NCI-H526 (cell line): ENCODE results near the gene RALBP1.
"Not testable (repeated sequence)": the region's sequence is repeated elsewhere in the genome, so short reads cannot be mapped to it uniquely, and the experiment has no call there.

Experiments used
- DNase-seq, 2 experiments: peaks; one replicate each; lab custom pipeline; 2025; lab: John Stamatoyannopoulos, UW

Gene RALBP1

GRCh38 chr18:9454061-9454703, 21.1 kb upstream of the RALBP1 start:
- no peak for DNase-seq

- no peak for DNase-seq
These were observed 19.4 kb upstream of the RALBP1 start for GRCh38 chr18:9455718-9456511.

- no peak for DNase-seq
These were observed 9.2 kb upstream of the RALBP1 start for GRCh38 chr18:9466127-9466526.

GRCh38 chr18:9466846-9467245, 8.5 kb upstream of the RALBP1 start:
- DNase-seq, result no peak

GRCh38 chr18:9468998-9469397, 6.3 kb upstream of the RALBP1 start:
- DNase-seq, result no peak

GRCh38 chr18:9469685-9470084, 5.6 kb upstream of the RALBP1 start:
- DNase-seq, result no peak

- DNase-seq, result peak; percentile 76 to 79
These were observed 968 bp upstream of the RALBP1 start for GRCh38 chr18:9474108-9474982.

- peak; percentile 16 to 29 for DNase-seq
These were observed 604 bp downstream of the RALBP1 start for GRCh38 chr18:9475643-9476591.

- not testable (repeated sequence) for DNase-seq
These were observed 1.6 kb downstream of the RALBP1 start for GRCh38 chr18:9476949-9477348.

- DNase-seq, result no peak
These were observed 2.2 kb downstream of the RALBP1 start for GRCh38 chr18:9477509-9477908.

- DNase-seq, result no peak
These were observed 3.2 kb downstream of the RALBP1 start for GRCh38 chr18:9478545-9478944.

GRCh38 chr18:9482790-9483189, 7.5 kb downstream of the RALBP1 start:
- no peak for DNase-seq

GRCh38 chr18:9483526-9483925, 8.2 kb downstream of the RALBP1 start:
- DNase-seq, result no peak

GRCh38 chr18:9484856-9485255, 9.5 kb downstream of the RALBP1 start:
- not testable (repeated sequence) for DNase-seq

- DNase-seq, result no peak
These were observed 13.2 kb downstream of the RALBP1 start for GRCh38 chr18:9488538-9488937.

- no peak for DNase-seq
These were observed 19.5 kb downstream of the RALBP1 start for GRCh38 chr18:9494778-9495331.

GRCh38 chr18:9495465-9495864, 20.2 kb downstream of the RALBP1 start:
- no peak for DNase-seq

- no peak for DNase-seq
These were observed 20.8 kb downstream of the RALBP1 start for GRCh38 chr18:9495916-9496705.

- DNase-seq, result no peak
These were observed 30.9 kb downstream of the RALBP1 start for GRCh38 chr18:9506046-9506792.
